Suppressor macrophage treated with lipopolysaccharide for 4 hours (primary cell): ENCODE results near the gene BTBD7.
"Not testable (repeated sequence)": the region's sequence is repeated elsewhere in the genome, so short reads cannot be mapped to it uniquely, and the experiment has no call there.

ENCODE experiments used
- DNase-seq: peaks from one replicate; pipeline ENCODE4 v3.0.0-alpha.2; 2020

The BTBD7 gene

GRCh38 chr14:93332853-93333630 is at the start of gene BTBD7:
TSS of gene BTBD7 (minus strand) at chr14:93333036. CDS start at chr14:93296051, 36,985 bp downstream.
- peak; percentile 99 for DNase-seq

- DNase-seq = no peak
These were observed 48.8 kb upstream of the BTBD7 start for GRCh38 chr14:93381644-93382043.

GRCh38 chr14:93379831-93380230 is 47.0 kb upstream of the BTBD7 start:
- DNase-seq = peak; percentile 75

GRCh38 chr14:93375673-93376156 is 42.9 kb upstream of the BTBD7 start:
- DNase-seq = peak; percentile 77

GRCh38 chr14:93369713-93370266 is 37.0 kb upstream of the BTBD7 start:
- peak; percentile 77 for DNase-seq

- DNase-seq = no peak
These were observed 36.3 kb upstream of the BTBD7 start for GRCh38 chr14:93368996-93369712.

- DNase-seq = not testable (repeated sequence)
These were observed 22.0 kb upstream of the BTBD7 start for GRCh38 chr14:93354873-93355272.

GRCh38 chr14:93348292-93348691 is 15.5 kb upstream of the BTBD7 start:
- DNase-seq = no peak

GRCh38 chr14:93347850-93348249 is 15.0 kb upstream of the BTBD7 start:
- DNase-seq = no peak

- no peak for DNase-seq
These were observed 14.3 kb upstream of the BTBD7 start, which contains the start of gene COX8C for GRCh38 chr14:93346926-93347721. TSS of gene COX8C (plus strand) at chr14:93347182. CDS start at chr14:93347269, 87 bp downstream.

- DNase-seq = no peak
These were observed 11.0 kb upstream of the BTBD7 start for GRCh38 chr14:93343797-93344196.

GRCh38 chr14:93343266-93343665 is 10.4 kb upstream of the BTBD7 start:
- peak; percentile 79 for DNase-seq

- DNase-seq = no peak
These were observed 5.0 kb upstream of the BTBD7 start for GRCh38 chr14:93337884-93338283.

GRCh38 chr14:93337143-93337753 is 4.4 kb upstream of the BTBD7 start:
- DNase-seq = no peak

- no peak for DNase-seq
These were observed 831 bp upstream of the BTBD7 start for GRCh38 chr14:93333631-93334103.

- DNase-seq = peak; percentile 73
These were observed 411 bp downstream of the BTBD7 start for GRCh38 chr14:93332397-93332852.

GRCh38 chr14:93331728-93332396 is 974 bp downstream of the BTBD7 start:
- no peak for DNase-seq

- peak; percentile 59 for DNase-seq
These were observed 1.7 kb downstream of the BTBD7 start for GRCh38 chr14:93331002-93331727.

GRCh38 chr14:93330609-93331000 is 2.2 kb downstream of the BTBD7 start:
- DNase-seq = no peak

GRCh38 chr14:93329965-93330608 is 2.7 kb downstream of the BTBD7 start:
- DNase-seq = no peak
